Right lobe of liver (tissue), 6 donors: Measurements from ENCODE around the gene CTNND2. TPM values are rescaled to one million over a fixed set of nuclear protein-coding genes. Genes with fewer than 3 reads are reported as not detected.
"Not testable (repeated sequence)": the region's sequence is repeated elsewhere in the genome, so short reads cannot be mapped to it uniquely, and the experiment has no call there.

Experiments
- ATAC-seq, 4 donors: fragments of 200-7000 bp; cut with Tn5 transposase; one replicate each; pipeline ENCODE4 v1.9.1; 2020; ENCODE audit warnings: mild to moderate bottlenecking in 4 of 4, moderate library complexity in 4 of 4
- DNase-seq, 3 donors: peaks; one replicate each; pipeline ENCODE4 v3.0.0-alpha.2; 2020
- H3K27ac ChIP-seq, 3 donors: fragments of 200-600 bp; one replicate each; pipeline ENCODE4 v1.8.0; 2022
- H3K27me3 ChIP-seq, 2 donors: fragments of 200-600 bp; one replicate each; pipeline ENCODE4 v1.8.0; 2022
- H3K36me3 ChIP-seq, 4 donors: fragments of 200-600 bp; sonication (generic) in 1 of 4; one replicate each; pipeline versions ENCODE4 v1.5.1 to v1.8.0; 2017 to 2022; ENCODE audit warnings: control low read depth in 1 of 4
- H3K4me1 ChIP-seq, 4 donors: fragments of 200-600 bp; sonication (generic) in 1 of 4; one replicate each; pipeline versions ENCODE4 v1.5.1 to v1.8.0; 2017 to 2022; ENCODE audit warnings: control low read depth in 1 of 4
- H3K4me3 ChIP-seq, 3 donors: fragments of 200-600 bp; one replicate each; pipeline ENCODE4 v1.8.0; 2022
- H3K9me3 ChIP-seq, 4 donors: fragments of 200-600 bp; sonication (generic) in 1 of 4; one replicate each; pipeline versions ENCODE4 v1.5.1 to v1.8.0; 2017 to 2022; ENCODE audit warnings: control low read depth in 1 of 4
- CTCF ChIP-seq, 4 donors: fragments of 200-600 bp in 3 of 4; fragments of 450-650 bp in 1 of 4; IDR thresholded peaks; one replicate each; pipeline versions ENCODE4 v1.5.1 to v1.8.0; 2016 to 2022; ENCODE audit warnings: antibody characterized with exemption in 4 of 4, mild to moderate bottlenecking in 2 of 4
- POLR2A ChIP-seq: fragments of 450-650 bp; IDR thresholded peaks from one replicate; pipeline ENCODE4 v1.6.1; 2017; ENCODE audit warnings: antibody characterized with exemption, mild to moderate bottlenecking
- WGBS: methylation state at CpG from one replicate; pipeline ENCODE4 v1.1.6; 2018; ENCODE audit warnings: low coverage, low lambda C conversion rate; ENCODE audit not compliant: insufficient coverage; ENCODE audit errors: missing lambda C conversion rate; 5-methylcytosine and 5-hydroxymethylcytosine counted together
- intact Hi-C, 2 donors: fragments of 100-400 bp; cut with DNase I; formaldehyde crosslinking; loops; one replicate each; pipeline versions ENCODE4 v1.11.2 to v1.14.1; 2022
- total RNA-seq, 6 experiments: library from RNA; depleted of rRNA in 2 of 6; stranded (reverse); fragments of >200 nt in 2 of 6; fragmentation: NEBNext Ultra II Directional in 3 of 6; extraction: Animal tissue kit (Norgen Biotek cat#: 25700) in 3 of 6; gene quantifications; one replicate each; pipeline versions ENCODE4 v1.1.0 to v1.2.4, GENCODE V29; 2016 to 2023
- donor health status: DM: no; HTN: yes; CAD: no.
- donor health status: DM: no; HTN: no; CAD: no.
- donor health status: DM: no; HTN: no; CAD: no.
- donor health status: DM: no; HTN: yes; CAD: no.
- donor health status: DM: no; HTN: yes; CAD: no.

Gene CTNND2
- total RNA-seq, 6 experiments from 2014 or later: 0.06 to 1.5 (median 1.1) TPM

GRCh38 chr5:11426442-11426841 lies 477.8 kb downstream of the CTNND2 start:
- Histone ChIP-seq H3K4me3 (no peak overlapping the region), H3K27ac (no peak overlapping the region), H3K9me3 (no peaks in the 10 kb centered on the region), H3K4me1 (no peaks in the 10 kb centered on the region), H3K27me3 (no peaks in the 10 kb centered on the region), H3K36me3 (no peaks in the 10 kb centered on the region)
- DNase-seq (no peak), ATAC-seq (no peak)
- TF ChIP-seq CTCF (IDR thresholded peaks at IDR 0.05) (no peak), POLR2A (no peak)
- intact Hi-C loops: no loop called here
- WGBS: 70% methylated on average over 5 of the region's 5 CpGs

GRCh38 chr5:11422342-11422741 lies 481.9 kb downstream of the CTNND2 start:
- WGBS: 64% methylated on average over 4 of the region's 6 CpGs
- no peaks in the 10 kb centered on the region for H3K36me3 ChIP-seq
- no peaks in the 10 kb centered on the region for H3K4me1 ChIP-seq
- no peak overlapping the region for H3K27ac ChIP-seq
- ATAC-seq: no peak
- intact Hi-C loops: no loop called here
- no peaks in the 10 kb centered on the region for H3K27me3 ChIP-seq
- H3K4me3 ChIP-seq: no peak overlapping the region
- H3K9me3 ChIP-seq: no peaks in the 10 kb centered on the region
- TF ChIP-seq POLR2A (no peak), CTCF (IDR thresholded peaks at IDR 0.05) (no peak)
- DNase-seq: no peak

- no peak for ATAC-seq
- DNase-seq: no peak
- TF ChIP-seq POLR2A (no peak), CTCF (IDR thresholded peaks at IDR 0.05) (no peak)
- Histone ChIP-seq H3K9me3 (no peaks in the 10 kb centered on the region), H3K36me3 (no peaks in the 10 kb centered on the region), H3K27me3 (no peaks in the 10 kb centered on the region), H3K4me1 (no peaks in the 10 kb centered on the region), H3K4me3 (no peak overlapping the region), H3K27ac (no peak overlapping the region)
- intact Hi-C loops: no loop called here
- WGBS: 69% methylated on average over 2 of the region's 2 CpGs
Measured at GRCh38 chr5:11420969-11421368, 483.3 kb downstream of the CTNND2 start.

GRCh38 chr5:11415751-11416150 lies 488.5 kb downstream of the CTNND2 start:
- DNase-seq (no peak), ATAC-seq (no peak)
- no peak overlapping the region for H3K27ac ChIP-seq
- H3K4me1 ChIP-seq: no peaks in the 10 kb centered on the region
- intact Hi-C loops: no loop called here
- 10% methylated on average over 2 of the region's 3 CpGs for WGBS
- no peaks in the 10 kb centered on the region for H3K27me3 ChIP-seq
- no peaks in the 10 kb centered on the region for H3K9me3 ChIP-seq
- no peaks in the 10 kb centered on the region for H3K36me3 ChIP-seq
- no peak for TF ChIP-seq POLR2A
- TF ChIP-seq CTCF (IDR thresholded peaks at IDR 0.05): no peak
- no peak overlapping the region for H3K4me3 ChIP-seq

- H3K4me3 ChIP-seq, DNase-seq, H3K27ac ChIP-seq, H3K36me3 ChIP-seq, intact Hi-C loops, H3K27me3 ChIP-seq, ATAC-seq, H3K4me1 ChIP-seq, H3K9me3 ChIP-seq: not testable (repeated sequence)
- WGBS: 92% methylated on average over 1 of the region's 1 CpG
Measured at GRCh38 chr5:11414732-11415131, 489.5 kb downstream of the CTNND2 start.
